CD4-positive, alpha-beta T cell (primary cell): Measurements from ENCODE around the gene NR2C2. TPM values are rescaled to one million over a fixed set of nuclear protein-coding genes. Genes with fewer than 3 reads are reported as not detected.

Experiments
- ATAC-seq: fragments of 200-7000 bp; cut with Tn5 transposase; one replicate; pipeline ENCODE4 v1.10.0; 2022; ENCODE audit warnings: mild to moderate bottlenecking; ENCODE audit not compliant: poor library complexity
- CTCF ChIA-PET: fragments of 350-600 bp; sonication (Branson Sonifier 250); formaldehyde crosslinking; loops from one replicate; lab custom pipeline; 2021; ENCODE audit warnings: antibody characterized with exemption, inconsistent platforms; lab: Charles Lee
- POLR2A ChIA-PET: fragments of 350-600 bp; sonication (Branson Sonifier 250); formaldehyde crosslinking; loops from one replicate; lab custom pipeline; 2021; ENCODE audit warnings: antibody characterized with exemption, inconsistent platforms; lab: Charles Lee
- DNase-seq, 14 experiments: peaks; one replicate each; pipeline ENCODE4 v3.0.0-alpha.2; 2013 to 2020; ENCODE audit warnings: mixed read lengths in 2 of 14
- H3K27ac ChIP-seq, 2 donors: one replicate each; pipeline versions ENCODE4 v1.5.1 to v1.7.0; 2013; ENCODE audit warnings: low read length in 2 of 2, low read depth in 1 of 2, mild to moderate bottlenecking in 1 of 2
- H3K27me3 ChIP-seq, 2 experiments: 1 replicate in 1 of 2; 2 replicates in 1 of 2; pipeline versions ENCODE4 v1.6.1 to v1.7.0; 2013; ENCODE audit warnings: low read length in 2 of 2, control low read depth in 1 of 2, mild to moderate bottlenecking in 1 of 2, moderate library complexity in 1 of 2; ENCODE audit not compliant: insufficient read depth in 2 of 2, control insufficient read depth in 1 of 2
- H3K36me3 ChIP-seq: one replicate; pipeline ENCODE4 v1.6.1; 2013; ENCODE audit warnings: low read length, control low read depth; ENCODE audit not compliant: insufficient read depth
- H3K4me1 ChIP-seq: one replicate; pipeline ENCODE4 v1.6.1; 2013; ENCODE audit warnings: low read length, control low read depth; ENCODE audit not compliant: insufficient read depth
- H3K4me3 ChIP-seq: one replicate; pipeline ENCODE4 v1.5.1; 2013; ENCODE audit warnings: mild to moderate bottlenecking, low read length, moderate library complexity
- H3K9me3 ChIP-seq, 2 experiments: 1 replicate in 1 of 2; 2 replicates in 1 of 2; pipeline versions ENCODE4 v1.6.1 to v1.7.0; 2013; ENCODE audit warnings: low read length in 2 of 2, mild to moderate bottlenecking in 2 of 2, control low read depth in 1 of 2, moderate library complexity in 1 of 2; ENCODE audit not compliant: control insufficient read depth in 1 of 2, insufficient read depth in 1 of 2
- H3K27ac Mint-ChIP-seq: one replicate; pipeline ENCODE4 v1.8.0; 2020; ENCODE audit warnings: mixed read lengths
- H3K27me3 Mint-ChIP-seq: one replicate; pipeline ENCODE4 v1.8.0; 2021; ENCODE audit warnings: mixed read lengths
- H3K36me3 Mint-ChIP-seq: one replicate; pipeline ENCODE4 v1.8.0; 2021; ENCODE audit warnings: low read depth, mixed read lengths
- H3K4me1 Mint-ChIP-seq: one replicate; pipeline ENCODE4 v1.8.0; 2021; ENCODE audit warnings: low read depth, mixed read lengths
- H3K4me3 Mint-ChIP-seq: one replicate; pipeline ENCODE4 v1.8.0; 2020; ENCODE audit warnings: mild to moderate bottlenecking, mixed read lengths
- H3K9me3 Mint-ChIP-seq: one replicate; pipeline ENCODE4 v1.8.0; 2020; ENCODE audit warnings: mixed read lengths
- intact Hi-C, 2 experiments: fragments of 100-400 bp; cut with DNase I in 1 of 2; cut with micrococcal nuclease in 1 of 2; formaldehyde crosslinking; loops; one replicate each; pipeline versions ENCODE4 v1.15.1 to v1.9.0; 2023 to 2025; cut with DNase I, micrococcal nuclease
- total RNA-seq, 174 experiments: library from RNA in 2 of 174; stranded (reverse) in 2 of 174; gene quantifications; one replicate each; pipeline ENCODE4 v1.2.3 and lab custom pipeline; 2021 to 2026
- TF ChIP-seq, protein P1 (sequence below): fragments of 200-600 bp; IDR thresholded peaks from one replicate; pipeline ENCODE4 v1.8.0; 2022; ENCODE audit warnings: antibody characterized with exemption, mild to moderate bottlenecking

NR2C2 gene
- total RNA-seq, 2 experiments from 2014 or later: 37.0 to 42.1 TPM

DNA sequence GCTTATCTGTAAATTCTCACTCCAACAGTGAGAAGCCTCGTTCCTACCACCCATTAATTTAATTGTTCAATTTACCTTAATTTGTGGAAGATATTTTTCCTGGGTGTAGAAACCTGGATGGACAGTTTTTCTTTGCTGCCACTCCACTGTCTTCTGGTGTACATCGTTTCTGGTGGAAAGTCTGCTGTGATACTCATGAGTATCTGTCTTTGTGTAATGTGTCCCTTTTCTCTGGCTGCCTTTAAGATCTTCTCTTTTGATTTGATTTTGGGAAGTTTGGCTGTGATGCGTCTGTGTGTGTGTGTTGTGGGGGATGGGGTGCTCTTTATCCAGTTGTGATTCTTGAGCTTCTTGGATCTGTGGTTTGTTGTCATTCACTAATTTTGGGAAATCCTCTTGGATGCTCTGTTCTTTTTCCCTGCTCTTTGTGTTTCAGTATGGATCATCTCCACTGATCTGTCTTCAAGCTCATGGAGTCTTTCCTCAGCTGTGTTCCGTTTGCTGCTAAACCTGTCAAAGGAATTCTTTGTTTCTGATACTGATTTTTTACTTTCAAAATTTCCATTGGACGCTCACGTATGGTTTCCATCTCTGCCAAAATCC, 42.2 kb upstream of the NR2C2 start:
- no peak overlapping the region for H3K4me3 ChIP-seq
- H3K4me1 ChIP-seq: no peaks in the 10 kb centered on the region
- Mint-ChIP-seq H3K4me1 (no peaks in the 10 kb centered on the region), H3K9me3 (peaks cover 8% of the 10 kb centered on the region), H3K27me3 (no peaks in the 10 kb centered on the region), H3K27ac (no peak overlapping the region), H3K36me3 (no peaks in the 10 kb centered on the region), H3K4me3 (no peak overlapping the region)
- H3K27me3 ChIP-seq: peaks cover 0 to 6% of the 10 kb centered on the region in 2 experiments
- TF ChIP-seq, protein P1, sequence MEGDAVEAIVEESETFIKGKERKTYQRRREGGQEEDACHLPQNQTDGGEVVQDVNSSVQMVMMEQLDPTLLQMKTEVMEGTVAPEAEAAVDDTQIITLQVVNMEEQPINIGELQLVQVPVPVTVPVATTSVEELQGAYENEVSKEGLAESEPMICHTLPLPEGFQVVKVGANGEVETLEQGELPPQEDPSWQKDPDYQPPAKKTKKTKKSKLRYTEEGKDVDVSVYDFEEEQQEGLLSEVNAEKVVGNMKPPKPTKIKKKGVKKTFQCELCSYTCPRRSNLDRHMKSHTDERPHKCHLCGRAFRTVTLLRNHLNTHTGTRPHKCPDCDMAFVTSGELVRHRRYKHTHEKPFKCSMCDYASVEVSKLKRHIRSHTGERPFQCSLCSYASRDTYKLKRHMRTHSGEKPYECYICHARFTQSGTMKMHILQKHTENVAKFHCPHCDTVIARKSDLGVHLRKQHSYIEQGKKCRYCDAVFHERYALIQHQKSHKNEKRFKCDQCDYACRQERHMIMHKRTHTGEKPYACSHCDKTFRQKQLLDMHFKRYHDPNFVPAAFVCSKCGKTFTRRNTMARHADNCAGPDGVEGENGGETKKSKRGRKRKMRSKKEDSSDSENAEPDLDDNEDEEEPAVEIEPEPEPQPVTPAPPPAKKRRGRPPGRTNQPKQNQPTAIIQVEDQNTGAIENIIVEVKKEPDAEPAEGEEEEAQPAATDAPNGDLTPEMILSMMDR: no peak
- peaks cover 9 to 11% of the 10 kb centered on the region in 2 experiments for H3K9me3 ChIP-seq
- ChIA-PET CTCF (no interaction called here), POLR2A (no interaction called here)
- intact Hi-C loops: no loop called here
- ATAC-seq (no peak), DNase-seq (no peak)
- no peaks in the 10 kb centered on the region for H3K36me3 ChIP-seq
- no peak overlapping the region for H3K27ac ChIP-seq

DNA sequence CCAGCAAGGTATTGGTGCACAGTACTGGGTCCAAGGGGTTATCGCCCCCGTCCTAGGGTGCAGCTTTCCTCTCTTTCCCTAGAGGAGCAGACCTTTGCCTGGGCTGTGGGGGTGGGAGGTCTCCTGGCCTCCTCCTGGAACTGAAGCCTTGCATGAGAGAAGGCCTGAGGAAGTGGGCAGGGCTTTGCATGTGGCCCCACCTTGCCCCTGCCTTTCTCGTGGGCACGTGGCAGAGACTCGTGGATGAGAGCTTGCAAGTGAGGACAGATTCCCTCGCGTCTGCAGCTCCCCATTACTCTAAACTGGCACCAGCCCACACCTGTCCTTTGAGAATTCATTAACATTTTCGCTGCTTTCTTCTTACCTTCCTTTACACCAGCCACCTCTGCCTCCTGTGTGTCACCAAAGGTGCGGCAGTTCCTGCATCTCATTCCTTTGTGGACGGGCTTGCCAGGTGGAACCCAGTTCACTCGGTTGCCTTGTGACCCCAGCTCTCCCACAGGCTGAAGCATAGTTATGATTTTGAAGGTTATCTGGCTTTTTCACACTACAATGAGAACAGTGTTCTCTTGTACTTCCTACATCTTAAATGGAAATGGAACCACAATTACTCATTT, 40.9 kb upstream of the NR2C2 start:
- ChIA-PET POLR2A (no interaction called here), CTCF (no interaction called here)
- H3K4me3 Mint-ChIP-seq: no peak overlapping the region
- TF ChIP-seq, protein P1: no peak
- no peak overlapping the region for H3K27ac Mint-ChIP-seq
- Histone ChIP-seq H3K27me3 (peaks cover 0 to 6% of the 10 kb centered on the region in 2 experiments), H3K4me1 (no peaks in the 10 kb centered on the region), H3K36me3 (no peaks in the 10 kb centered on the region), H3K27ac (no peak overlapping the region), H3K9me3 (peaks cover 9 to 11% of the 10 kb centered on the region in 2 experiments), H3K4me3 (no peak overlapping the region)
- no peaks in the 10 kb centered on the region for H3K27me3 Mint-ChIP-seq
- no peaks in the 10 kb centered on the region for H3K4me1 Mint-ChIP-seq
- ATAC-seq (no peak), DNase-seq (no peak)
- no peaks in the 10 kb centered on the region for H3K36me3 Mint-ChIP-seq
- intact Hi-C loops: no loop called here
- peaks cover 8% of the 10 kb centered on the region for H3K9me3 Mint-ChIP-seq

DNA sequence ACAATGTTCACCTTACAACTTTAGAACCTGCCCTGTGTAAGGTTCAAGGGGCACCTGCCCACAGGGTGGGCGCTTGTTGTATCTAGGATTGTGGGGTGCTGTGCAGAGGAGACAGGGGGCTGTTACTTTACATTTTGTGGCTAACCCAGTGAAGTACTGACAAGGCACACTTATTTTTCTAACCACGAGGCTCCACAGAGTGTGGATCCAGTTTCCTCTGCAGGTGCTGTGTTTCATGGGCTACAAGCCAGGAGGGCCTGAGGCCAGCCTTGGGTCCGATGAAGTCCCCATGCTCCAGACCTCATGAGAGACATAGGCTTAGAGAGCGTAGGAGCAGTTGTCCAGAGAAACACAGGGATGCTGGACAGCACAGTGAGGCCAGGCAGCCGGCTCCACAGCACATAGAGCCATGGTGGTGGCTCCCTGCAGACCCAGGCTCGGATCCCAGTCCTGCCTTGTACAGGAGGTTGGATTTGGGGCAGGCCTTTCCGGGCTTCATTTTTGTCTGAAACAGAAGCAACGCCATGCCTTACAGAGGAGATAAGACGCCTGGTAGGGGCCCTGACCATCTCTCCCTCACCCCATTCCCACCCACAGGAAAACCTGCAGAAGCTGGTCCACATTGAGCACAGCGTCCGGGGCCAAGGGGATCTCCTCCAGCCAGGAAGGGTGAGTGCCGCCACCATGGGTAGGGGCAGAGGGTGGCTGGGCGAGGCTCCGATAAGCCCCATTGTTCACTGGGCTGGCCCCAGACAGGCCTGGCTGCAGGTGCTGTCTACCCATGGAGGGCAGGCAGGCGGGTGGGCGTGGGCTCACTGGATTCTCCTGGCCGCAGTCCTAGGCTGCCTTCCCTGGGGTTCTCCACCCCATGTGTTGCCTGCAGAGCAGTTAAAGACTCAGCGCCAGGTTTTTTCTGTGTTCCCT, 40.1 kb upstream of the NR2C2 start:
- H3K9me3 Mint-ChIP-seq: peaks cover 8% of the 10 kb centered on the region
- H3K36me3 Mint-ChIP-seq: no peaks in the 10 kb centered on the region
- H3K36me3 ChIP-seq: no peaks in the 10 kb centered on the region
- no peaks in the 10 kb centered on the region for H3K27me3 Mint-ChIP-seq
- peaks cover 0 to 6% of the 10 kb centered on the region in 2 experiments for H3K27me3 ChIP-seq
- CTCF ChIA-PET: no interaction called here
- POLR2A ChIA-PET: no interaction called here
- no peak overlapping the region for H3K4me3 Mint-ChIP-seq
- no peak for DNase-seq
- peaks cover 9 to 11% of the 10 kb centered on the region in 2 experiments for H3K9me3 ChIP-seq
- intact Hi-C loops: no loop called here
- no peak overlapping the region for H3K4me3 ChIP-seq
- H3K4me1 ChIP-seq: no peaks in the 10 kb centered on the region
- no peak overlapping the region for H3K27ac ChIP-seq
- ATAC-seq: no peak
- no peaks in the 10 kb centered on the region for H3K4me1 Mint-ChIP-seq
- H3K27ac Mint-ChIP-seq: no peak overlapping the region
- TF ChIP-seq, protein P1: no peak
